HS-5 (cell line): ENCODE measurements around the gene CASS4.

Experiments used
- DNase-seq: peaks from one replicate; pipeline ENCODE4 v3.0.0-alpha.2; 2012; ENCODE audit warnings: low read depth

The CASS4 gene

GRCh38 chr20:56445130-56445529 lies 33.1 kb downstream of the CASS4 start:
- DNase-seq, result no peak

- no peak for DNase-seq
Measured at GRCh38 chr20:56445540-56445939, 33.5 kb downstream of the CASS4 start.

GRCh38 chr20:56447227-56447626 lies 35.2 kb downstream of the CASS4 start:
- no peak for DNase-seq

- no peak for DNase-seq
Measured at GRCh38 chr20:56449459-56449858, 37.4 kb downstream of the CASS4 start.

- no peak for DNase-seq
Measured at GRCh38 chr20:56451056-56451765, 39.2 kb downstream of the CASS4 start.

- DNase-seq, result no peak
Measured at GRCh38 chr20:56453352-56453751, 41.3 kb downstream of the CASS4 start.

GRCh38 chr20:56454754-56455153 lies 42.7 kb downstream of the CASS4 start:
- DNase-seq, result no peak

GRCh38 chr20:56458206-56458821 lies 46.3 kb downstream of the CASS4 start:
- DNase-seq, result no peak

- DNase-seq, result no peak
Measured at GRCh38 chr20:56460459-56460858, 48.4 kb downstream of the CASS4 start.

GRCh38 chr20:56461576-56461975 lies 49.5 kb downstream of the CASS4 start:
- DNase-seq, result no peak

GRCh38 chr20:56463428-56463827 lies 51.4 kb downstream of the CASS4 start:
- DNase-seq, result no peak

GRCh38 chr20:56465997-56466396 lies 53.9 kb downstream of the CASS4 start:
- DNase-seq, result no peak

GRCh38 chr20:56467968-56468315 lies 55.9 kb downstream of the CASS4 start:
- DNase-seq, result no peak

- peak; percentile 50 for DNase-seq
Measured at GRCh38 chr20:56468316-56469076, 56.4 kb downstream of the CASS4 start, which contains the start of gene RTF2. Gene RTF2 (plus strand): TSS chr20:56468627. CDS start chr20:56468698, 71 bp downstream.

- no peak for DNase-seq
Measured at GRCh38 chr20:56469077-56469449, 57.0 kb downstream of the CASS4 start.

- DNase-seq, result no peak
Measured at GRCh38 chr20:56483970-56484369, 71.9 kb downstream of the CASS4 start.

- DNase-seq, result no peak
Measured at GRCh38 chr20:56487216-56487615, 75.2 kb downstream of the CASS4 start.

- DNase-seq, result no peak
Measured at GRCh38 chr20:56488566-56488965, 76.5 kb downstream of the CASS4 start.

GRCh38 chr20:56501116-56501515 lies 89.1 kb downstream of the CASS4 start:
- DNase-seq, result no peak

GRCh38 chr20:56503916-56504315 lies 91.9 kb downstream of the CASS4 start:
- DNase-seq, result no peak

GRCh38 chr20:56504373-56505005 lies 92.4 kb downstream of the CASS4 start:
- no peak for DNase-seq

- no peak for DNase-seq
Measured at GRCh38 chr20:56506103-56506502, 94.0 kb downstream of the CASS4 start.
